ENCODE results near the gene PRKN. TPM values are rescaled to one million over a fixed set of nuclear protein-coding genes. Genes with fewer than 3 reads are reported as not detected.

The PRKN gene
- total RNA-seq, 4 donors from 2014 or later, result 5.2 to 121 (median 6.9) TPM

- DNase-seq, result no peak
- Histone ChIP-seq H3K4me1 (no peaks in the 10 kb centered on the region), H3K27me3 (no peaks in the 10 kb centered on the region), H3K27ac (no peak overlapping the region), H3K9me3 (no peaks in the 10 kb centered on the region), H3K4me3 (replicated peaks in 1 of 3) (no peak overlapping the region), H3K36me3 (no peaks in the 10 kb centered on the region)
- intact Hi-C loops (cut with DNase I), result no loop called here
- 86 to 93% methylated on average over 3 of the region's 3 CpGs for WGBS, 2 donors
- no peak for TF ChIP-seq POLR2A (IDR thresholded peaks at IDR 0.05)
- TF ChIP-seq, protein P1, sequence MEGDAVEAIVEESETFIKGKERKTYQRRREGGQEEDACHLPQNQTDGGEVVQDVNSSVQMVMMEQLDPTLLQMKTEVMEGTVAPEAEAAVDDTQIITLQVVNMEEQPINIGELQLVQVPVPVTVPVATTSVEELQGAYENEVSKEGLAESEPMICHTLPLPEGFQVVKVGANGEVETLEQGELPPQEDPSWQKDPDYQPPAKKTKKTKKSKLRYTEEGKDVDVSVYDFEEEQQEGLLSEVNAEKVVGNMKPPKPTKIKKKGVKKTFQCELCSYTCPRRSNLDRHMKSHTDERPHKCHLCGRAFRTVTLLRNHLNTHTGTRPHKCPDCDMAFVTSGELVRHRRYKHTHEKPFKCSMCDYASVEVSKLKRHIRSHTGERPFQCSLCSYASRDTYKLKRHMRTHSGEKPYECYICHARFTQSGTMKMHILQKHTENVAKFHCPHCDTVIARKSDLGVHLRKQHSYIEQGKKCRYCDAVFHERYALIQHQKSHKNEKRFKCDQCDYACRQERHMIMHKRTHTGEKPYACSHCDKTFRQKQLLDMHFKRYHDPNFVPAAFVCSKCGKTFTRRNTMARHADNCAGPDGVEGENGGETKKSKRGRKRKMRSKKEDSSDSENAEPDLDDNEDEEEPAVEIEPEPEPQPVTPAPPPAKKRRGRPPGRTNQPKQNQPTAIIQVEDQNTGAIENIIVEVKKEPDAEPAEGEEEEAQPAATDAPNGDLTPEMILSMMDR (IDR thresholded peaks at IDR 0.05), result no peak
Measured at GRCh38 chr6:162688751-162689345, 38.7 kb downstream of the PRKN start.

DNA sequence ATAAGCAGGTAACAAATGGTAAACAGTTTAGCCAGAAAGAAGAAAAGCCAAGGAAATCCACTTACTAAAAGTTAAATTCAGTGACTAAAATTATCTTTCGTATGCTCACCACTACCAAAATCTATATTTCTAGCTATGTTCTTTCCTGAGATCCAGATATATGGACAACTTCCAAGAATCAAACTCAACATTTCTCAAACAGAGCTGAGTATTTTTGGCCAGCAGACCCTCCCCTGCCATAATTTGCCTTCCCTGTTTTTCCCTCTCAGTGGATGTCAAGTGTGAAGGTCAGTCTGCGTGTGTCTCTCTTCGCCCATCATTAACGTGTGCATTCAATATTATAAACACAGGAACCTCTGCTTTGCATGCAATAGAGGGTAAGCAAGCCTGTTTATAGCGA is 42.0 kb downstream of the PRKN start:
- Histone ChIP-seq H3K9me3 (no peaks in the 10 kb centered on the region), H3K4me3 (replicated peaks in 1 of 3) (no peak overlapping the region), H3K4me1 (peaks cover 0 to 6% of the 10 kb centered on the region in 2 donors), H3K36me3 (no peaks in the 10 kb centered on the region), H3K27me3 (no peaks in the 10 kb centered on the region), H3K27ac (no peak overlapping the region)
- no peak for TF ChIP-seq POLR2A (IDR thresholded peaks at IDR 0.05)
- TF ChIP-seq, protein P1 (IDR thresholded peaks at IDR 0.05), result no peak
- no peak for DNase-seq
- 91 to 93% methylated on average over 5 of the region's 5 CpGs for WGBS, 2 donors
- intact Hi-C loops (cut with DNase I), result no loop called here

DNA sequence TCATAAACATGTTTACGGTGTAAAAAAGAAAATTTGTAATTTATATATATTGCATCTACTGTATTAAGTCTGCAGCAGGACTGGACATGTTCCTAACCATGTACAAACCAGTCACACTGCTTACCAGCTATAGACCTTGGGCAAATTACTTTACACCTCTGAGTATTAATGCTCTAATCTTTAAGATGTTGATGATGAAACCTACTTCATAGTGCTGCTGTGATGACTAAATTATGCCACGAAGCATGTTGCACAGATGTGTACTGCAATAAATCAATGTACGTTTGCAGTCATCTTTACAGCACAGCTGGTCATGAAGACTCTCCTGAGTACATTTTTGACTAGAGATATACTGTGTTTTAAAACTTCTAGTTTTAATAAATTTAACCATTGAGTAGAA is 42.6 kb downstream of the PRKN start:
- no peaks in the 10 kb centered on the region for H3K27me3 ChIP-seq
- TF ChIP-seq POLR2A (IDR thresholded peaks at IDR 0.05), result no peak
- TF ChIP-seq, protein P1 (IDR thresholded peaks at IDR 0.05), result no peak
- peaks cover 0 to 6% of the 10 kb centered on the region in 2 donors for H3K4me1 ChIP-seq
- intact Hi-C loops (cut with DNase I), result no loop called here
- no peak overlapping the region for H3K4me3 ChIP-seq (replicated peaks in 1 of 3)
- no peaks in the 10 kb centered on the region for H3K36me3 ChIP-seq
- no peaks in the 10 kb centered on the region for H3K9me3 ChIP-seq
- H3K27ac ChIP-seq, result no peak overlapping the region
- no peak for DNase-seq
- WGBS, 2 donors, result 96 to 97% methylated on average over 3 of the region's 3 CpGs

GRCh38 chr6:162684052-162684451 is 43.5 kb downstream of the PRKN start:
- Histone ChIP-seq H3K36me3 (no peaks in the 10 kb centered on the region), H3K4me1 (peaks cover 0 to 6% of the 10 kb centered on the region in 2 donors), H3K27me3 (no peaks in the 10 kb centered on the region), H3K9me3 (no peaks in the 10 kb centered on the region), H3K27ac (no peak overlapping the region), H3K4me3 (replicated peaks in 1 of 3) (no peak overlapping the region)
- TF ChIP-seq, protein P1 (IDR thresholded peaks at IDR 0.05), result no peak
- TF ChIP-seq POLR2A (IDR thresholded peaks at IDR 0.05), result no peak
- DNase-seq, result no peak
- intact Hi-C loops (cut with DNase I), result no loop called here
- WGBS, 2 donors, result 66 to 74% methylated on average over 1 of the region's 1 CpG

DNA sequence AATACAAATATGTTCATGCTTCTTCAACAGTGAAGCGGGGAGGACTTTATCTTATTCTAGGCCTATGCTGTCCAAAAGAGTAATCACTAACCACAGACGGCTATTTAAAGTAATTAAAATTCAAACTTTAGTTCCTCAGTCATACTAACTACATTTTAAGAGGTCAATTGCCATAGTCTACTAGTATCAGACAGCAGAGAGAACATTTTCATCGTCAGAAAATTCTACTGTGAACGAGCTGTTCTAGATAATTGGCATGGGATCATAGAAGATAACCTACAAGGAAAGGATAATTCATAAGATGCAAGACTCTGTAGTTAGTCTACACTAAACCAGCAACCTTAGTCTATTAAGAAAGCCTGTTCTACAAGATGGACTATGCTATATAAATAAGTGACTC is 44.4 kb downstream of the PRKN start:
- Histone ChIP-seq H3K4me1 (peaks cover 0 to 6% of the 10 kb centered on the region in 2 donors), H3K27me3 (no peaks in the 10 kb centered on the region), H3K27ac (no peak overlapping the region), H3K9me3 (no peaks in the 10 kb centered on the region), H3K4me3 (replicated peaks in 1 of 3) (no peak overlapping the region), H3K36me3 (no peaks in the 10 kb centered on the region)
- WGBS, 2 donors, result 72 to 78% methylated on average over 4 of the region's 4 CpGs
- intact Hi-C loops (cut with DNase I), result no loop called here
- DNase-seq, result no peak
- no peak for TF ChIP-seq POLR2A (IDR thresholded peaks at IDR 0.05)
- TF ChIP-seq, protein P1 (IDR thresholded peaks at IDR 0.05), result no peak

Data from thyroid gland (tissue), 4 donors.